ENCODE data around the gene SCN10A.

GRCh38 chr3:38758557-38758956, 57.5 kb downstream of the SCN10A start:
- TF ChIP-seq UBTF (CRISPR knock-in tag; IDR thresholded peaks at IDR 0.05) (no peak), SUZ12 (IDR thresholded peaks at IDR 0.05; ENCODE audit: low read depth, low read length) (no peak), PCBP1 (IDR thresholded peaks at IDR 0.05; ENCODE audit: borderline replicate concordance, low read depth, low read length) (no peak), FOXM1 (CRISPR knock-in tag; IDR thresholded peaks at IDR 0.05) (no peak), NRL (CRISPR knock-in tag; IDR thresholded peaks at IDR 0.05; ENCODE audit: borderline replicate concordance) (no peak), SMC3 (IDR thresholded peaks at IDR 0.05; ENCODE audit: low read length) (no peak), SATB2 (CRISPR knock-in tag; IDR thresholded peaks at IDR 0.05) (no peak)
- TF ChIP-seq, protein P1, sequence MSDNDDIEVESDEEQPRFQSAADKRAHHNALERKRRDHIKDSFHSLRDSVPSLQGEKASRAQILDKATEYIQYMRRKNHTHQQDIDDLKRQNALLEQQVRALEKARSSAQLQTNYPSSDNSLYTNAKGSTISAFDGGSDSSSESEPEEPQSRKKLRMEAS (IDR thresholded peaks at IDR 0.05): no peak
- TF ChIP-seq, protein P2, sequence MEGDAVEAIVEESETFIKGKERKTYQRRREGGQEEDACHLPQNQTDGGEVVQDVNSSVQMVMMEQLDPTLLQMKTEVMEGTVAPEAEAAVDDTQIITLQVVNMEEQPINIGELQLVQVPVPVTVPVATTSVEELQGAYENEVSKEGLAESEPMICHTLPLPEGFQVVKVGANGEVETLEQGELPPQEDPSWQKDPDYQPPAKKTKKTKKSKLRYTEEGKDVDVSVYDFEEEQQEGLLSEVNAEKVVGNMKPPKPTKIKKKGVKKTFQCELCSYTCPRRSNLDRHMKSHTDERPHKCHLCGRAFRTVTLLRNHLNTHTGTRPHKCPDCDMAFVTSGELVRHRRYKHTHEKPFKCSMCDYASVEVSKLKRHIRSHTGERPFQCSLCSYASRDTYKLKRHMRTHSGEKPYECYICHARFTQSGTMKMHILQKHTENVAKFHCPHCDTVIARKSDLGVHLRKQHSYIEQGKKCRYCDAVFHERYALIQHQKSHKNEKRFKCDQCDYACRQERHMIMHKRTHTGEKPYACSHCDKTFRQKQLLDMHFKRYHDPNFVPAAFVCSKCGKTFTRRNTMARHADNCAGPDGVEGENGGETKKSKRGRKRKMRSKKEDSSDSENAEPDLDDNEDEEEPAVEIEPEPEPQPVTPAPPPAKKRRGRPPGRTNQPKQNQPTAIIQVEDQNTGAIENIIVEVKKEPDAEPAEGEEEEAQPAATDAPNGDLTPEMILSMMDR (CRISPR knock-in tag; IDR thresholded peaks at IDR 0.05): no peak

All from HepG2 (cell line).